Activated gamma-delta T cell treated with anti-CD3 and anti-CD28 coated beads, Interleukin-2, amount 50 U/mL, for 16 hours (primary cell): Measurements from ENCODE around the gene BPIFB3.

Experiments used
- DNase-seq: peaks from one replicate; pipeline ENCODE4 v3.0.0-alpha.2; 2020; ENCODE audit warnings: low read depth

The BPIFB3 gene

DNA sequence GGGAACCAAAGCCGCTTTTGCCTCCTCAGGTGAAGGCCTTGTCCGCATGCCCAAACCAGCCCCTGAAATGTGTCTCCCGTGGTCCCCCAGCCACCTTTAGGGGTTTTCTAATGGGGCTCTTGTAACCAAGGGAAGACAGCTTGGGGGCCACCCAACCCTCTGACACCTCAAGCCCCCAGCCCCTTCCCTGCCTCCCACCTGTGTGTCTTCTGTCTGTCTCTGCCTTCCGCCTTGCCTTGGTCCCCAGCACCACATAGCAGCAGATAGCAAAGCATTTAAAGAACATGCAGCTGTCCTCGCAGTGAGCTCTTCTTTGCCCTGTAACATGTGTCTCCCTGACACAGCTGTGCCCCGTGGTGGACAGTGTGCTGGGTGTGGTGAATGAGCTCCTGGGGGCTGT lies 9.6 kb downstream of the BPIFB3 start:
- no peak for DNase-seq

DNA sequence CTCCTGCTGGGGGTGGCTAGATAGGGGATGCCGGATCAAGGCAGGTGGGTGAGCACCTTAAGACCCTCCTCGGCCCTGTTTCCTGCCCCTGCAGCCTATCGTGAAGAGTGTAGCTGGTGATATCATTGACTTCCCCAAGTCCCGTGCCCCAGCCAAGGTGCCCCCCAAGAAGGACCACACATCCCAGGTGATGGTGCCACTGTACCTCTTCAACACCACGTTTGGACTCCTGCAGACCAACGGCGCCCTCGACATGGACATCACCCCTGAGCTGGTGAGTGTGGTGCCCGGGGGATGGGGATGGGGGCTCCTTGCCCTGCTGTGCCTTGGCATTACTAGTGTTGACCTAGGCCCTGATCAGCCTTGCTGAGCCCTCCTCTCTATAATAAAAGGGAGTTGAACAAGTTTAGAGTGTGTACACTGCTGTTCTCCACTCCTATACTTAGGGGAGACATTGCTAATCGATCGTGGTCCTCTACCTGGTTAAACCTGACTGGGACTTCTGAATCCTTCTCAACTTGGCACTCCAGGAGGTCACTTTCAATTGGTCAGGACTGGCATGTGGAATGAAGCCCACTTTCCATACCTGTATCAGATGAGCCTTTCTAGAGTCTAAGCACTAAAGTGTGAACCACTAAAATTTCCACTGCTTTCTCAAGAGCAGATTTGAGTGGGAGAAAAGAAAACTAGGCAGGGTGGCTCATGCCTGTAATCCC lies 11.0 kb downstream of the BPIFB3 start:
- no peak for DNase-seq

DNA sequence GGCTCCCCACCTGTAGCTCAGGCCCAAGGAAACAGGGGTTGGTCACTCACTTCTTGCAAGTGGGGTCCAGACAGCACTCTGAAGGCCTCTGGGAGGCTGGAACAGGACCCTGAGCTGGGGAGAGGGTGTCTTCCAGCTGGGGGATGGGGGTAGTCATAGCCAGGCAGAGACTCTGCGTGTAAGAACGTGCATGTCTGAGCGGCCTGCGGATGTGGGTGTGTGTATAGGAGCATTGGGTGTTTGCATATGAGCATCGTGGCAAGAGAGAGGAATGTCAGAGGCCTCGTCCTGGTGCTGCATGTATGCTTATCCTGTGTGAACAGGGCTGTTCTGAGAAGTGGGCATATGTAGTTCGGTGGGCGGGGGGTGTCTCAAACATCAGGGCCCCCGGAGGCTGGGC lies 12.1 kb downstream of the BPIFB3 start:
- DNase-seq, result no peak

DNA sequence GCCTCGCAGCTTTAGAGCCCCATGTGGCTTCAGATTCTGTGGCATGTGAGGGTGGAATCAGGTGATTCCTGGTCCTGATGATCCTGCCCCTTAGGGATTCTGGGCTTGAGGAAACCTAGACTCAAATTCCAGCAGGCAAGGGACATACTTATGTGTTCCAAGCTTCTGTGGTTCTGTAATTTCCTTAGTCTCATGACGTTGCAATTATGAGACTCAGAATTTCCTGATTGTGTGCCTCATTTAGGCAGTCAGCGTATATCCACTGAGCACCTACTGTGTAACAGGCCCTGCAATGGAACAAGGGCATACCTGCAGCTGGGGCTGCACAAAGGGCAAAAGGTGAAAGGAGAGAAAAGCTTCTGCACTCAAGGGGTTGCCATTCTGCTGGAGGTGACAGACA lies 14.1 kb downstream of the BPIFB3 start:
- no peak for DNase-seq

DNA sequence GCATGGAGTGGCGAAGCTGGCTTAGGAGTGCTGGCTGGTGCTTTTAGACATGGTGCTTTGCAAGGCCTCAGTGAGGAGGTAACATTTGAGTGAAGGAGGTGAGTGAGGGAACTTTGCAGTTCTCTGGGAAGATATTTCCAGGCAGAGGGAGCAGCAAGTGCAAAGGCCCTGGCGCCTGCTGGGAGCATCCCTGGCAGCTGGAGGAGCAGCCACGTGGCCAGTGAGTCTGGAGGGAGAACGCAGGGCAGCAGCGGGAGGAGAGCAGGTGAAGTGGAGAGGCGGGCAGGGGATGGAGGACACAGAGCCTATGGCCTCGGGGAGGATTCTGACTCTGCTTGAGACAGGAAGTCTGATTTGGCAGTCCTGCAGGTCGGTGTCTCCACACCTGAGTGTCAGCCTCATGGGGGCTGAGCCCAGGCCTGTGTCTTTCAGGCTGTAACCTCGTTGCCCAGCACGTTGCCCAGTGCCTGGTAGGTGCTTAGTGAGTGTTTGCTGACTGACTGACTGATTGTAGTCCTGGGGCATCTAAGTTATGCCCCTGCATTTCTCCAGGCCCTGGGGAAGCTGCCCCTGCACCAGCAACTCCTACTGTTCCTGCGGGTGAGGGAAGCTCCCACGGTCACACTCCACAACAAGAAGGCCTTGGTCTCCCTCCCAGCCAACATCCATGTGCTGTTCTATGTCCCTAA lies 14.7 kb downstream of the BPIFB3 start:
- DNase-seq, result no peak

DNA sequence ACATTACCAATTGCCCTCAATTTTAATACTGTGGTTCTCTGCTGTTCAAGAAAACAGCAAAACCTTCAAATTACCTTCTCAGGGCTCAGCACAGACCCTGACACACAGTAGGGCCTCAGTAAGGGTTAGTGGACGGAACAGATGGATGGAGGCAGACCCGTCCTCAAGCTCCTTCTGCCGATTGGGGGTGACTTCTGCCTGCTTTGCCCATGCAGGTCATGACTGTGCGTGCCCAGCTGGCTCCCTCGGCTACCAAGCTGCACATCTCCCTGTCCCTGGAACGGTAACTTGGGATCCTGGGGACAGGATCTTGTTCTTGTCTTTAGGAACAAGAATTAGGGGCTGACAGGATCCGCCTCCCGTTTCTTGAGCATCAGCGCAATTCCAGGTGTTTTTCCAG lies 16.0 kb downstream of the BPIFB3 start:
- DNase-seq, result no peak

DNA sequence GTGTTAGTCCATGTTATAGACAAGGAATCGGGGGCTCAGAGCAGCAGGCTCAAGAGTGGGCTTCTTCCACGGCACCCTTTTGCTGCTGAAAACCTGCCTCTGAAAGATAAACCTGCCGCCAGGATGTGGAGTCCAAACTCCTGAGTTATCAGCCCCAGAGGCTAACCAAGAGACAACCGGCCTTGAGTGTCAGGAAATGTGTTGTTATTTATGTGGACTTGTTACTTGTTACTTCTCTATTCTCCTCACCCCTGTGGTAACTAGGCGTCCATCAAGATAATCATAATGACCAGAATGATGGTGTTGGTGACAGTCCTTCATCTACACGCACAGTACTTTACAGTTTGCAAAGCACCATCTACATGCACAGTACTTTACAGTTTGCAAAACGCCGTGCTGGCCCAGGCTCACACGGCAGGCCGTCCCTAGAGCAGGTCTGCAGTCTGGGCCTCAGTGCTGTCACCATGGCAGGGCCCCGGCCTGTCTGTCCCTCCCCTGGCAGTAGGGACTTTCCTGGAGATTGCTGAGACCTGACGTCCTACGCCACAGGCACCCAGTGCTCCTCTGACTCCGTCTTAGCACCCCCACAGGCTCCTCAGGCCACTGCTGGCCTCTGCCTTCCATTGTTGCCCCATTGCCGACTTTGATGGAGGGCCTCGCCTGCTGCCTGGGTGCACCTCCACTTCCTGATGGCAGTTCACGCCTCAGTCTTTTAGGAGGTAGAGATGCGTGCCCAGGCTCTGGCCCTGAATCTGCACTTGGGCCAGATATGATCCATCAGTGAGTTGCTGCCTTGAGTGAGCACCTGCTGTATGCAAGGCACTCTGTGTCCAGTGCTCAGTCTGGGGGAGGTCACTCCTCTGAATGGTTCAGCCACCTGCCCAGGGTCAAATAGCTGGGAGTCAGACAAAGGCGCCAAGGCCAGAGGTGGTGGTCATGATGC lies 16.7 kb downstream of the BPIFB3 start:
- DNase-seq, result no peak

DNA sequence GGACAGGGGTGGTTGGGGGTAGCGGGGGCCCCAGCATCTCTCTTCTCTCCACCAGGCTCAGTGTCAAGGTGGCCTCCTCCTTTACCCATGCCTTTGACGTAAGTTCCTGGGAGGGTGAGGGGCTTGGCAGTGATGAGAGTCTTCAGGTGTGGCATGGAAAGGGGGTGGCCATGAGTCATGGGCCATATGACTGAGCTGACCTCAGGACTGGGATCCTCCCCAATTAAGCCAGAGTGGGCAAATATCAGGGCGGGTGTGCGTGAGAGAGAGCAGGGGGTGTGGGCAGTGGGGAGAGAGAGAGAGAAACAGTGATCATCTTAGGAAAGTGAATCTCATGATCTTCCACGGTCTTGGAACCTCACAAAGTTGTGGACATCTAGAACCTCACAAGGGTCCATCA lies 17.5 kb downstream of the BPIFB3 start:
- no peak for DNase-seq

DNA sequence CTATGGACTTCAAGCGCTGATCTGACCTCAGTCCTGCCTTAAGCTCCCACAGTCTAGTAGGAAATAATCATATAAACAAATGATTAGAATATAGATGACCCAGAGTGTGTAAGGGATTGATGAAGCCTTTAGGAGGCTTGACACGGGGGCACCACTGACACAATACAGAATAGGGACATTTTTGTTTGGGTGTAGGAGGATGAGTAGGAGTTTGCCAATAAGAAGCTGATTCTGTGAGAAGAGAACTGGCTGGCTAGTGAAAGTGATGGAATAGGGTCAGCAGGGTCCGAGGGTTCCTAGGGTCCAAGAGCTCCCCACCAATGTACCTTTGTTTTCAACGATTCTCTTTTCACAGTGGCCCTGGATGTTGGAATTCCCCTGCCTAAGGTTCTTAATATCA lies 18.7 kb downstream of the BPIFB3 start:
- DNase-seq, result no peak

DNA sequence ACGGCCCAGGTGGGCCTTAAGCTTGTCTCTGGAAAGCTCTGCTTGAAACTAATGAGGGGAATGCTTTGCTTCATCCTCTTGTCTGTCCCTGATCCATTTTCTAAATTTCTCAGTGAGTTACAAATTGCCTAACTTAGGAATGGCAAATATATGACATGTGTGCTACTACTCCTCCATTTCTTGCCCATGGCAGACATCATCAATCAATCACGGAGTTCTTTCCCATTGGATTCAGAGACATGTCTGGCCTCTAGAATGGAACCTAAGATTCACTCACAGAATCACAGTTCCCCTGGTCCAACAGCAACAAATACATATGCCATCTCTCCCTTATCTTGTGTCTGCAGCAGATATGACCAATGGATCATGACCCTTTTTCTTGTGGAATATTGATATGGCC lies 19.1 kb downstream of the BPIFB3 start:
- no peak for DNase-seq

DNA sequence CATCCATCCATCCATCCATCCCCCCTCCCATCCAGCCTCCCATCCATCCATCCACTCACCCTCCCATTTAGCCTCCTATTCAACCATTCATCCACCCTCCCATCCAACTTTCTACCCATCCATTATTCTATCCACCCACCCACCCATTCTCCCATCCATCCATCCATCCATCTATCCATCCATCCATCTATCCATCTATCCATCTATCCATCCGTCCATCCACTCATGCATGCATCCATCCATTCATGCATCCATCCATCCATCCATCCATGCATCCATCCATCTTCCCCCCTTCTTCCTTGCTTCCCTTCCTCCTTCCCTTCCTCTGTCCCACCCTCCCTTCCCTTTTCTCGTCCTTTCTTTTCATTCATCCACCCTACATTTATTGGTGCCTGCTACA lies 21.0 kb downstream of the BPIFB3 start:
- DNase-seq, result no peak

DNA sequence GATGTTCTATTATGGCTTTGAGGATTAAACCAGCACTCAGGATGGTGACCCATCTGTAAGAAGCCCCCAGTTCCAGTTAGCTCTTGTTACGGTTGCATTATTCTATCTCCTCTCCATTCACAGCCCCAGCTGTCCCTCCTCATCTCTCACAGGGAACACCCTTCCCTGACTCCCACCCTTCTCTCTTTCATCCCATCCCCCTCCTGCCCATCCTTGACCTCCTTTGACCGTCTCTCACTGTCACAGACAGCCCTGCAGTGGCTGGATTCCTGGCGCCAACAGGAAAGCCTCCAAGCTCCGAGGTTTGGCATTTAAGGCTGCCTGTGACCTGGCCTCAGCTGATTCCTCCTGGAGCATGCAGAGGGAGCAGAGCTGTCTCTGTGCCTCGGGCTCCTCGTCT lies 21.6 kb downstream of the BPIFB3 start:
- DNase-seq, result no peak

DNA sequence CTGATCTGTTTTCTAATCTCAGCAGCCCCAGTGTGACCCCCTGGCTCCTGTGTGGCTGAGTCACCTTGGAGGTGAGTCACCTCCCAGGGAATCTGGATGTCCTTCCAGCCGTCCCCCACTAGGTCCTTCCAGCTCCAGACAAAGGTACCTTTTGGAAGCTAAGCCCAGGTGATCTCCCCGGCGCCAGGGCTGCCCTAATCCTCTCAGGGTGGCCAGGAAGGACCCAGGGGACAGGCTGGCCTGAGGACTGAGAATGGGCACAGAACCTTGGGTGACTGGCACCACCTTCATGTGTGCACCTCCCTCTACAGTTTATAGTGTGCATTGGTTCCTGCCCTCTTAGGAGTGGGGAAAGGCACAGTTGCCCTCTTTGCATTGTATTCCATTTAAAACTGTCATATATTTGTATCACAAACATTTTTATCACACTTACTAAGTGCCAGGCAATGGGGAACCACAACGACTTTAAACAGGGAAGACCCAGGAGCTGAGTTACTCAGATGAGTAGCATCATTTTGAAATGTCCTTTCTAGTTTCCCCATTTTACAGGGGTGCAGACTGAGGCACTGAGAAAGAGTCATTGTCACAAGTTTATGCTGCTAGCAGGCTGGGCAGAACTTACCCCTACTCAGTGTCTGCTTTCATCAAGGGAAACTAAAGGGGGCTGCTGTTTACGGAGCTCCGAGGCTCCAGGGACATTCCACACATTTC lies 23.1 kb downstream of the BPIFB3 start:
- DNase-seq, result no peak

DNA sequence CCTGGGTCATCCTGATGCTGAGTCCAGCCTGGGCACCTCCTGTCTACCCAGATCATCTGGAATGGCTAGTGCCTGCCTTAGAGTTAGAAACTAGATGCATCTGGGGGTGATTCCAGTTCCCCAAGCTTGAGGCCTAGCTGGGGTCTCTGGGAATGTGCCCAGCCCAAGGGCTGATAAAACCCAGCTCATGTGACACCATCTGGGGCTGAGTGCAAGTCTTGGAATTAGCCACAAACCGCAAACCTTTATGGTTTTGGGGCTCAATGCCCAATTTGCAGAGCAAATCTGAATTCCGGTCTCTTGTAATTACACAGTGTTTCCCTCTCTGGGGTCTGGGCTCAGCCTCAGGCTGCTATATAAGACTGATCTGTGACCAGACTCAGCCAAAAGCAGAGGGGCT lies 25.6 kb downstream of the BPIFB3 start, which contains the start of gene BPIFB4:
Gene BPIFB4, plus strand, starts transcription at position 385 of the 400 bp plus-strand sequence. CDS start 1,884 bp downstream, outside the sequence.
- no peak for DNase-seq

DNA sequence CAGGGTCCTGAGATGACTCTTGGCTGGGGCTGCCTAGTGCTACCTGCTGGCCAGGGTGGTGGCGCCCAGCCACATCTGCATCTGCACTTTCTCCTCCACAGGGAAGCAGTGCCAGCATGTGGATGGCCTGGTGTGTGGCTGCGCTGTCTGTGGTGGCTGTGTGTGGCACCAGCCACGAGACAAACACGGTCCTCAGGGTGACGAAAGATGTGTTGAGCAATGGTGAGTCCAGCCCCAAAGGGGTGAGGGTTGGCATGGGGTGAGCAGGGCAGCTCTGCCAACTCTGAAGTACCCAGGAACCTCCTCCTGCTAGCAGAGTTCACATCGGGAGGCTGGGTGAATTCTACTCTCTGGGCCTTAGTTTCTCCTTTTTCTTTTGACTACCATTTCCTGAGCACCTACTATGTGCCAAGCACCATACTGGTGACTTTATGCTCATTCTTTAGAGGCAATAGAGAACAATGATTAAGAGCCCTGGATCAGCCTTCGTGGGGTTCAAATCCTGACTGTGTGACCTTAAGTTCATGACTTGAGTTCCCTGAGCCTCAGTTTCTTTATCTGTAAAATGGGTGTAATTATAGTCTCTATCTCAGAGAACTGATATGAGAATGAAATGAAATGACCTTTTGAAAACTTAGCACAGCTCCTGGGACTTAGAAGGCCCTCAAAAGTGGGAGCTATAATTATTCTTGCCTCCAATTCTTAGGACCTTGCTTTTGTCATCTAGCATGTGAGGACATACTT lies 27.9 kb downstream of the BPIFB3 start:
- no peak for DNase-seq

DNA sequence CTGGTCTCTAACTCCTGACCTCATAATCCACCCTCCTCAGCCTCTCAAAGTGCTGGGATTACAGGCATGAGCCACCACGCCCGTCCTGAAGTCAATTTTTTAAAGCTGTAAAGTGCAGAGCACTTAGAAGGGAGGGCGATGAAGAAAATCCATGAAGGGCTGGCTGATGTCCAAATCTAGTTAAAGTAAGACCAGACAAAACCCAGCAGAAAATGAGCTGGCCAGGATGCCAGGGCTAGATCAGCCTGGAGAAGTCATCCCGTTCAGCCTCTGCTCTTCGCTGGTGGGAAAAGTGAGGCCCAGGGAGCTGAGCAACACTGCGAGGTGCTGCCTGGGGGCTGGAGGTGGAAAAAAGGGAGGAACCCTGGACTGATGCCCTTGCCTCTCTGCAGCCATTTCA lies 28.8 kb downstream of the BPIFB3 start:
- DNase-seq, result no peak

DNA sequence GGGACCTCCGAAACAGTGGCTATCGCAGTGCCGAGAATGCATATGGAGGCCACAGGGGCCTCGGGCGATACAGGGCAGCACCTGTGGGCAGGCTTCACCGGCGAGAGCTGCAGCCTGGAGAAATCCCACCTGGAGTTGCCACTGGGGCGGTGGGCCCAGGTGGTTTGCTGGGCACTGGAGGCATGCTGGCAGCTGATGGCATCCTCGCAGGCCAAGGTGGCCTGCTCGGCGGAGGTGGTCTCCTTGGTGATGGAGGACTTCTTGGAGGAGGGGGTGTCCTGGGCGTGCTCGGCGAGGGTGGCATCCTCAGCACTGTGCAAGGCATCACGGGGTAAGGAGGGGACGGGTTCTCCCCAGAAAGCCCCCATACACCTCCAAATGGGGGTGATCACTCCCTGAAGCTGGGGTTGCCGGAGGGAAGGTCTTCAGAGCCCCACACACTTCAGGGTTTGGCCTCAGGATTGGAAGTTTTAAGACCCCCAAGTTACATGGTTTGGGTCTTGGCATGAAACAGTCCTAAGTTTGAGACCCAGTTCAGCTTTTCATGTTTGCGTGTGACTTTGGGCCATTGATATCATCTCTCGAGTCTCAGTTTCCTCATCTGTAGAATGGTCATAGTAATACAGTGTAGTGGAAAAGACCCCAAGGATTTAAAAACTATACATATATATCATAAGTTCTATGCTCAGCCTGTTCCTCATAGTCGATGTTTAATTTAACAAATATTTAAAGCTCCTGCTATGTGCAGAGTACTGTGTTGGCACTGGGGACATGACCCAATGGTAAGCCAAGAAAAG lies 30.0 kb downstream of the BPIFB3 start:
- DNase-seq, result no peak

DNA sequence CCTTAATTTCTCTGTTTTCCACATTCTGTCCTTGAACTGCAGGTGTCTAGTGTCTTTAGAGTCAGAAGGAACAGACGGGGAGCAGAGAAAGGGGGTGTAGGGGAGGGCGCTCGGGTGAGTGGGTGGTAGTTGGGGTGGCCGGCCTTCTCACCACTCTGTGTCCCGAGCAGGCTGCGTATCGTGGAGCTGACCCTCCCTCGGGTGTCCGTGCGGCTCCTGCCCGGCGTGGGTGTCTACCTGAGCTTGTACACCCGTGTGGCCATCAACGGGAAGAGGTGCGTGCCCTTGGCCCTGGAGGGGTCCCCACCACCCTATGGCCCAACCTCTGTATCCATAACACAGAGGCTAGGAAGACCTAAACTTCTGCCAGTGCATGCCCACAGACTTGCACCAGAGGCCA lies 31.0 kb downstream of the BPIFB3 start:
- DNase-seq, result no peak

DNA sequence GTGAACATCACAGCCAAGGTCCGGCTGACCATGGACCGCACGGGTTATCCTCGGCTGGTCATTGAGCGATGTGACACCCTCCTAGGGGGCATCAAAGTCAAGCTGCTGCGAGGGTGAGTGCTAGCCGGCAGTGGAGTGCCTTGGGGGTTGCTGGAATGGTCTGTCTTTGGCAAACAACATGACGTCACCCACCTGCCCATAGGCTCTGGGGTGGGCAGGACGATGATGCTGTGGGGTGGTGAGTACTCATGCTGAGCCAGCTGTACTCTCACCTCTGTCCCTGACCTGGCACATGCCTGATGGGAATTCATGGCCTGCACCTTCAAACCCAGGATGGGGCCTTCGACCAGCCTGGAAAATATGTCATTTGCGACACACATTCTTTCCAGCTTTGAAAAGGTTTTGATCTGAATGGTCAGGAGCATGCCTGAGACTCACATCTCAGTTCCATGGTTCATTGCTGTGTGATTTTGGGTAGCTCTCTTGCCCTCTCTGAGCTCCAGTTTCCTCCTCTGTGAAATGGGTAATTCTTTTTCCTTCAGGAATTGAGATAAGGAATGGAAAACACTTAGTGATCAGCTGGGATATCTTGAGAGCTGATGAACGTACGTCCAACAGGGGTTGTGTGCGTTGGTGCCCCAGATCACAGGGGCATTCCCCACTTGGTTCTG lies 32.5 kb downstream of the BPIFB3 start:
- no peak for DNase-seq

DNA sequence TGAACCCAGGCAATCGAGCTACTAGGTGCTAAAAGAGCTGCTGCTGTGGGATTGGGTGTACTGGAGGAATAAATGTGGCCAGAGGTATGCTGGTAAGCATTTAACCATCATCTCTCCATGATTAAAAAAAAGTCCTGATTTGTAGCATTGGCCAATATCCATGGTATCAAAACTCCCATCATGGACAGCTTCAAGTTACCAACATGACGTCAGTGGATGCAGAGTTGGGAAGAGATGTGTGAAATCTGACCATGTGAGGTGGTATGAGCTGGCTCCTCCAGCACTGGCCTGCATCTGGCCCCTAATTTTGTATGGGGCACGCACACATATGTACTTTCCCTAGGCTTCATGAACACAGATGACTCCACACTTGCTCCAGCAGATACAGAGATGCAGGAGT lies 37.4 kb downstream of the BPIFB3 start:
- DNase-seq, result no peak
